Regular cardiac myocyte (primary cell): ENCODE data around the gene TPRG1. TPM values are rescaled to one million over a fixed set of nuclear protein-coding genes. Genes with fewer than 3 reads are reported as not detected.

Experiments used
- total RNA-seq: library from RNA; depleted of rRNA; stranded (reverse); fragments of >200 nt; gene quantifications from 2 replicates; pipeline ENCODE4 v1.2.3, GENCODE V29; 2014

TPRG1 gene
- total RNA-seq, result 0.38 and 0.56 TPM in 2 replicates

GRCh38 chr3:189171707-189172106, at the start of gene TPRG1:
TSS of gene TPRG1 (plus strand) at chr3:189171971. CDS start at chr3:189207385, 35,414 bp downstream.

